Epithelial cell of proximal tubule (primary cell): ENCODE data around the gene SMNDC1. TPM values are rescaled to one million over a fixed set of nuclear protein-coding genes. Genes with fewer than 3 reads are reported as not detected.

Experiments used
- DNase-seq: peaks from one replicate; pipeline ENCODE4 v3.0.0-alpha.2; 2011; ENCODE audit warnings: low read depth
- H3K4me3 ChIP-seq: 2 replicates; pipeline ENCODE4 v1.5.1; 2011; ENCODE audit warnings: low read depth, mild to moderate bottlenecking, low read length
- CTCF ChIP-seq: conservative IDR thresholded peaks from 2 replicates; pipeline ENCODE4 v1.5.1; 2012; ENCODE audit warnings: low read depth, mild to moderate bottlenecking, low read length
- total RNA-seq: library from RNA; depleted of rRNA; stranded (reverse); fragments of >200 nt; gene quantifications from 2 replicates; pipeline ENCODE4 v1.2.3, GENCODE V29; 2015

SMNDC1 gene
- total RNA-seq, 1 donor from 2014 or later = 5.9 TPM

DNA sequence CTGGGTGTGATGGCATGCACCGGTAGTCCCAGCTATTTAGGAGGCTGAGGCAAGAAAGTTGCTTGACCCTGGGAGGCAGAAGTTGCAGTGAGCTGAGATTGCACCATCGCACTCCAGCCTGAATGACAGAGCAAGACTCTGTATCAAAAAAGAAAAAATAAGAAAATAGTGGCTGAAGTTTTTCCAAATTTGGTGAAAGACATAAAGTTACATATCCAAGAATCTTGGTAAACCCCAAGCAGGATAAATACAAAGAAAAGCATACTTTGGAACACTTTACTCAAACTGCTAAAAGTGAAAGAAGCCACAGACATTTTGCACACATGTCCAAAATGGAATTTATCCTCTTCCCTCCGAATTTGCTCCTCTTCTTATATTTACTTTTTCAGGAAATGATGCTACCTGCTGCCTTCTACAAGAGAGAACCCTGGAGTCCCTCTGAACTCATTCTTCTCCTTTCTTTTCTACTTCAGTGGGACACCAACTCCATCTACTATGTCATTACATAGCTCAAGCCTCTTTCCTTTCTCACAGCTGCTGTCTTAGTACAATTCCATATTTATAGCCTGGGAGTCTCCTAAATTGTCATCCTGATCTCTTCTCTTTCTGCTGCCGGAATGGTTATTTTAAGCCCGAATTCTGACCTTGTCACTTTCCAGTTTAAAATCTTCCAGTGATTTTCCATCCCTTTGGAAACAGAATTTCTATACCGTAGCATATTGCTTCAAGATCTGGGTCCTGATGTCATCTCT lies 17.3 kb upstream of the SMNDC1 start:
- H3K4me3 ChIP-seq = no peak overlapping the region
- no peak for TF ChIP-seq CTCF
- no peak for DNase-seq

DNA sequence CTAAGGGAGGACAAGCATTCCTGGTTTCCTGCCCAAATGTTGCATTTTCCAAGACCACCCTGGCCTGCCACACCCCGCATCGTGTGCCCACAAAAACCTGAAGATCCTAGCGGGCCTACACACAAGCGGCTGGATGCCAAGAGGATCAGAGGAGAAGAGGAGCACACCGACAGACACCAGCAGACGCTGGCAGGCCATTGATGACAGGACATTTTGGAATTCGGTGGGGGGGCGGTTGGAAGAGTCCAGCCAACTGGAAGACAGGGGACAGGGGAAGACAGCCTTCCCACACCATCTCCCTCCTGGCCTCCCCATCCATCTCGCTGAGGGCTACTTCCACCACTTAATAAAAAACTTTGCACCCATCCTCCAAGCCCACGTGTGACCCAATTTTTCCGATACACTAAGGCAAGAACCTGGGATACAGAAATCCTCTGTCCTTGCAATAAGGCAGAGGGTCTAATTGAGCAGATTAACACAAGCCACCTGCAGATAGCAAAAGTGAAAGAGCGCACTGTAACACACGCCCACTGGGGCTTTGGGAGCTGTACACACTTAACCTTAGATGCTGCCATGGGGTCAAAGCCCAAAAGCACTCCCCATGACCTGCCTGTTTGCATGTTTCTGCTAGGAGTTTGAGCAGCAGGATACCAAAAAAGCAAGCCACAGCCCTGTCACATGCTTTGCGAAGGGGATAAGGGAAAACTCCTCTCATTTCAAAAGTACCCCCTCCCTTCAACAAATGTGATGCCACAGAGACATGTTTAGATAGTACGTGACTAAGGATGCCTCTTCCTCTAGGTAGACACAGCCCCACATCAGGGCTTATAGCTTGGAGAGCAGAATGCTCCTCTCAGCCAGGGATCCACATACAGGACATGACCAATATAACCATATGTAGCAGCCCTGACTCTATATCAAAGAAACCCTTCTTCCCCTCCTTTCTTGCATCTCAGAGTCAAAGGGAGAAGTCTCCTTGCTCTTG lies 13.4 kb upstream of the SMNDC1 start:
- no peak overlapping the region for H3K4me3 ChIP-seq
- TF ChIP-seq CTCF = no peak
- DNase-seq = no peak

DNA sequence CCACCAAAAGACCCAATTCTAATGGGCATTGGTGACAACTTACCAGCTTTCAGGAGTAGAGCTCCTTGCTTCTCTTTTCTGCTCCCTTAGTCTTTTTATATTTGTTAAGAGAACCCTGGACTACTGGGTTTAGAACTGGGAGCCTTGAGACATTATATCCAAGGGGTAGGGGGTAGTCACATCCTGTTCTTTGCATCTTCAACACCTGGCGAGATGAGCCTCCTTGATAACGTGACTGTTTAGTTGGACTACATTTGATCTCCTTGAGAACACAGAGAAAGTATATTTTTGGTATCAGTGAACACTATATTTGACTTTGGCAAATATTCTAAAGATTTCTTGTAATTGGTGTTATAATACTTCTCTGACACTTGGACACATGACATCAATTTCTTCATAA lies 9.0 kb upstream of the SMNDC1 start:
- no peak for DNase-seq
- H3K4me3 ChIP-seq = no peak overlapping the region

DNA sequence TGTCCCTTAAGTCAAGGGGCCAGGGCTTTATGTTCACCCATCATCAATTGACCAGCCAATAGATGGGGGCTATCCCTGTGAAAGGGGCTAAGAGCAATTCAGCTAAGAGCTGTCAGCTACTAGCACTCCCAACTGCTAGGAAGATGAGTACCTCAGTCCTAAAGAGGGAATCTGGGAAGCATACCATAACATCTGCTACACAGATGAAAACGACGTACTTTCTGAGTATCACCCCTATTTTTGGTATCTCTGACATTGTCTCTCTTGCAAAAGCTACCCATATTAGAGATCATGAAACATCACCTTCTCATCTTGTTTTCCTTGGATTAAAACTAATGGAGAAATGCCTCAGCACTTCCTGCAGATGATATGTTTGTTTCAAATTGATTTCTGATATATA lies 7.5 kb upstream of the SMNDC1 start:
- no peak overlapping the region for H3K4me3 ChIP-seq
- no peak for TF ChIP-seq CTCF
- no peak for DNase-seq

More for the DNA sequence above, 9.0 kb upstream of the SMNDC1 start:
- TF ChIP-seq CTCF = no peak

DNA sequence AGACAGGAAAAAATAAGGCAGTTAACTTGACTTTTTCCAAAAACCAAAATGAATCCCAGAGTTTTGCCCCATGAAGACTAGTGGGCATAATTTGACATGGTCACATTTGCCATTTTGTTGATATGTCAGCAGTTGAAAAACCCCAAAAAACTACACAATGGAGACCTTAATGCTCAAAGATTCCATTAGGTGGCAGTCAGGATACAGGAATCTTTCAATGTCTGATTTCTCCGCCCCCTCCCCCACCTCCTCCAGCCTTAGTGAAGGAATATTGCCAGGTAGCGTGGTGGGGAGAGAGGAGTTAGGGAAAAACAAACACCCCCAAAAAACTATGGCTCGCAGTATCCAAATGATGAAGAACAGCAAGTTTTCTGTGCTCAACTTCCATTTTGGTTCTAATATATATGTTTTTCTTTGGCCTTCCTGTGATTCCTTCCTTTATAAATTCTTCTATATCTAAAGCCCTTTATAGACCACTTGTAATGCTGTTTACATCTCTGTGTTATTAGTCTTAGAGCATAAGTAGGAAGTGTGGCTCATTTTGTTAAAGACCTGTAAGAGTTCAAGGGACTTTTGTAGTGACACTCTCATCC lies 6.7 kb upstream of the SMNDC1 start:
- no peak for DNase-seq
- peak; percentile 74 for TF ChIP-seq CTCF
- no peak overlapping the region for H3K4me3 ChIP-seq

GRCh38 chr10:110310741-110311140 lies 6.0 kb upstream of the SMNDC1 start:
- TF ChIP-seq CTCF = no peak
- no peak for DNase-seq
- H3K4me3 ChIP-seq = no peak overlapping the region
